Pancreas (tissue), 10 donors: Measurements from ENCODE around the gene DDX1. TPM values are rescaled to one million over a fixed set of nuclear protein-coding genes. Genes with fewer than 3 reads are reported as not detected.

ENCODE experiments used
- ATAC-seq, 4 donors: fragments of 200-7000 bp; cut with Tn5 transposase; one replicate each; pipeline versions ENCODE4 v1.8.0 to v1.9.1; 2020; ENCODE audit warnings: mild to moderate bottlenecking in 4 of 4, moderate library complexity in 4 of 4
- DNase-seq, 6 donors: peaks; one replicate each; pipeline ENCODE4 v3.0.0-alpha.2; 2020
- FAIRE-seq: peaks from 2 replicates; lab custom pipeline; 2012; peaks lifted over from hg19 to GRCh38; lab: Jason Lieb, UNC
- H3K27ac ChIP-seq, 4 donors: fragments of 200-600 bp; sonication (generic); 1 replicate in 3 of 4; 2 replicates in 1 of 4; pipeline versions ENCODE4 v1.5.0 to v1.8.0; 2020
- H3K27me3 ChIP-seq, 4 donors: fragments of 200-600 bp; one replicate each; pipeline ENCODE4 v1.8.0; 2021
- H3K36me3 ChIP-seq, 3 donors: fragments of 200-600 bp; sonication (generic) in 1 of 3; one replicate each; pipeline versions ENCODE4 v1.5.0 to v1.8.0; 2020 to 2021
- H3K4me1 ChIP-seq, 3 donors: fragments of 200-600 bp; one replicate each; pipeline ENCODE4 v1.8.0; 2021
- H3K4me3 ChIP-seq, 4 donors: fragments of 200-600 bp; sonication (generic) in 2 of 4; one replicate each; pipeline versions ENCODE4 v1.5.0 to v1.8.0; 2020 to 2021
- H3K9me3 ChIP-seq, 4 donors: fragments of 200-600 bp; one replicate each; pipeline ENCODE4 v1.8.0; 2021
- WGBS, 2 donors: extraction: QIAGEN DNeasy Blood & Tissue Kit; methylation state at CpG; one replicate each; pipeline ENCODE4 v1.1.7; 2013; 5-methylcytosine and 5-hydroxymethylcytosine counted together
- intact Hi-C, 3 donors: fragments of 100-400 bp; cut with DNase I; formaldehyde crosslinking; loops; one replicate each; pipeline versions ENCODE4 v1.11.1 to v1.14.2; 2022
- polyA plus RNA-seq, 2 donors: library from polyadenylated mRNA; stranded (reverse); fragments of 200-250 nt; gene quantifications; one replicate each; pipeline ENCODE4 v1.2.3, GENCODE V29; 2013
- total RNA-seq, 6 donors: library from RNA; stranded (reverse); fragmentation: NEBNext Ultra II Directional in 4 of 6; extraction: Animal tissue kit (Norgen Biotek cat#: 25700) in 4 of 6; gene quantifications; one replicate each; pipeline versions ENCODE4 v1.2.1 to v1.2.4, GENCODE V29; 2021 to 2023
- TF ChIP-seq, protein P1 (sequence below), 4 donors: fragments of 200-600 bp; sonication (generic) in 3 of 4; IDR thresholded peaks; one replicate each; pipeline versions ENCODE4 v1.5.0 to v1.8.0; 2021; ENCODE audit warnings: antibody characterized with exemption in 4 of 4
- donor health status: healthy with polysubstance abuse.
- donor health status: DM: no; HTN: no; CAD: no; lungs with moderate emphysema.
- donor health status: DM: no; HTN: no; CAD: no.
- donor health status: control.
- donor health status: control.
- donor health status: Bipolar disorder and iron deficiency.
- donor health status: DM: yes; HTN: yes; CAD: no.
- donor health status: DM: no; HTN: no; CAD: no.
- donor health status: DM: no; HTN: no; CAD: no.
- donor health status: DM: yes; HTN: yes; CAD: no.

Gene DDX1
- total and polyA plus RNA-seq, 8 donors = 25.5 to 55.1 (median 43.1) TPM

DNA sequence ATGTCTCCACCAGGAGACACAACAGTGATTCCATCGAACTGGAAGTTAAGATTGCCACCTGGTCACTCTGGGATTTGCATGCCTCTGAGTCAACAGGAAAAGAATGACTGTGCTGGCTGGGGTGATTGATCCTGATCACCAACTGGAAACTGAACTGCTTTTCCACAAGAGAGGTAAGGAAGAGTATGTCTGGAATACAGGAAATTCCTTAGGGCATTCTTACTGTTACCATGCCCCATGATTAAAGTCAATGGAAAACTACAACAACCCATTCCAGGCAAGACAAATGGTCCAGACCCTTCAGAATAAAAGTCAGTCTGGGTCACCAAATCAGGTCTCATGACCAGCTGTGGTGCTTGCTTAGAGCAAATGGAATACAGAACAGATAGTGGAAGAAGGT, 12.0 kb upstream of the DDX1 start:
- H3K4me3 ChIP-seq = no peak overlapping the region
- H3K36me3 ChIP-seq = no peaks in the 10 kb centered on the region
- no peak for DNase-seq
- intact Hi-C loops = no loop called here
- no peak for ATAC-seq
- no peaks in the 10 kb centered on the region for H3K9me3 ChIP-seq
- FAIRE-seq = no peak
- no peaks in the 10 kb centered on the region for H3K4me1 ChIP-seq
- TF ChIP-seq, protein P1, sequence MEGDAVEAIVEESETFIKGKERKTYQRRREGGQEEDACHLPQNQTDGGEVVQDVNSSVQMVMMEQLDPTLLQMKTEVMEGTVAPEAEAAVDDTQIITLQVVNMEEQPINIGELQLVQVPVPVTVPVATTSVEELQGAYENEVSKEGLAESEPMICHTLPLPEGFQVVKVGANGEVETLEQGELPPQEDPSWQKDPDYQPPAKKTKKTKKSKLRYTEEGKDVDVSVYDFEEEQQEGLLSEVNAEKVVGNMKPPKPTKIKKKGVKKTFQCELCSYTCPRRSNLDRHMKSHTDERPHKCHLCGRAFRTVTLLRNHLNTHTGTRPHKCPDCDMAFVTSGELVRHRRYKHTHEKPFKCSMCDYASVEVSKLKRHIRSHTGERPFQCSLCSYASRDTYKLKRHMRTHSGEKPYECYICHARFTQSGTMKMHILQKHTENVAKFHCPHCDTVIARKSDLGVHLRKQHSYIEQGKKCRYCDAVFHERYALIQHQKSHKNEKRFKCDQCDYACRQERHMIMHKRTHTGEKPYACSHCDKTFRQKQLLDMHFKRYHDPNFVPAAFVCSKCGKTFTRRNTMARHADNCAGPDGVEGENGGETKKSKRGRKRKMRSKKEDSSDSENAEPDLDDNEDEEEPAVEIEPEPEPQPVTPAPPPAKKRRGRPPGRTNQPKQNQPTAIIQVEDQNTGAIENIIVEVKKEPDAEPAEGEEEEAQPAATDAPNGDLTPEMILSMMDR (IDR thresholded peaks at IDR 0.05) = no peak
- H3K27ac ChIP-seq = no peak overlapping the region
- WGBS, 2 donors = 31 to 39% methylated on average over 1 of the region's 1 CpG
- no peaks in the 10 kb centered on the region for H3K27me3 ChIP-seq

DNA sequence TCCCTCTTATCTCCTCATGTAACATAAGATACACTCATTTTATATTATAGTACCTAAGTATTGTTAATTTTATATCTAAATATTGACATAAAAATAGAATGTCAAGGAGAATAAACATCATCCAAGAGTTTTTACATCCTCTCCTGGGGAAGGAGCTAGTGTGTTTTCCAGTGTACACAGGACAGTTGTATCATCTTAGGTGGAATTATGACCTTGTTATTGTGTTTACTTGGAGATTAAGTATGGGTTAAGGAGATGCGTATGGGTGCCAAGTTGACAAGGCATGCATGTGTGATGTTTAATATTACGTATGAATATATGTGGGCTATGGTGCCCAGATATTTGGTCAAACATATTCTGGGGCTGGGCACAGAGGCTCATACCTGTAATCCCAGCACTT, 11.2 kb upstream of the DDX1 start:
- Histone ChIP-seq H3K27me3 (no peaks in the 10 kb centered on the region), H3K36me3 (no peaks in the 10 kb centered on the region), H3K9me3 (no peaks in the 10 kb centered on the region), H3K4me3 (no peak overlapping the region), H3K27ac (no peak overlapping the region), H3K4me1 (no peaks in the 10 kb centered on the region)
- TF ChIP-seq, protein P1 (IDR thresholded peaks at IDR 0.05) = no peak
- FAIRE-seq = no peak
- intact Hi-C loops = no loop called here
- WGBS, 2 donors = 61 to 71% methylated on average over 2 of the region's 2 CpGs
- ATAC-seq = no peak
- DNase-seq = no peak

DNA sequence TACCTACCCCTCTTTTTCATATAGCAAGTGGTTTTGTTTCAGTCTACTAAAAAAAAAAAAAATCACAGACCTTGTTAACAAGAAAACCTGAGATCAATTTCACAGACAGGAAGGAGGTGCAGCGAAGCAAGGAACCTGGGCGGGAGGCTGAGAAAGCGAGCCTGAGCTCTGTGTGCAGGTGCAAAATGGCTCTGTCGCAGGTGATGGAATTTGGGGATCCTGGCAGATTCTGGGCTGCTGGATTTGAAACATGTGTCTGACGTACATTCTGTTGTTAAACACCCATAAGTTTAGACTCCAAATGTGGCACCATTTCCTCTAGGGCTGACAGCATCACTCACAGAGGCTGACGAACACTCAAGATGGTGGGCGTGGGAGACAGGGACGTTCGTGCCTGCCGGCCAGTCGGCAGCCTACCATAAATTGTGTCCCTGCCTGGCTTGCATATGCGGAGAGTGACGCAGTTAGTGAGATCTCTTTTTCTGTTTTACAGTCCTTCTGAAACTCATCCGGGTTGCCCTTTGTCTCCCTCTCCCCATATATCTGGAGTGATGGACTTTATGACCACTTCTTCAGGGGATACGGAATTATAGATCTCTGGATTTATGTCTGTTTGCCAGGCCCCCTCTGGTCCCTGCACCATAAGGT, 8.8 kb upstream of the DDX1 start:
- no peak overlapping the region for H3K27ac ChIP-seq
- no peak for ATAC-seq
- 74 to 87% methylated on average over 15 of the region's 15 CpGs for WGBS, 2 donors
- intact Hi-C loops = no loop called here
- H3K9me3 ChIP-seq = no peaks in the 10 kb centered on the region
- H3K36me3 ChIP-seq = no peaks in the 10 kb centered on the region
- no peak for DNase-seq
- no peaks in the 10 kb centered on the region for H3K27me3 ChIP-seq
- TF ChIP-seq, protein P1 (IDR thresholded peaks at IDR 0.05) = no peak
- no peak for FAIRE-seq
- H3K4me1 ChIP-seq = no peaks in the 10 kb centered on the region
- no peak overlapping the region for H3K4me3 ChIP-seq

DNA sequence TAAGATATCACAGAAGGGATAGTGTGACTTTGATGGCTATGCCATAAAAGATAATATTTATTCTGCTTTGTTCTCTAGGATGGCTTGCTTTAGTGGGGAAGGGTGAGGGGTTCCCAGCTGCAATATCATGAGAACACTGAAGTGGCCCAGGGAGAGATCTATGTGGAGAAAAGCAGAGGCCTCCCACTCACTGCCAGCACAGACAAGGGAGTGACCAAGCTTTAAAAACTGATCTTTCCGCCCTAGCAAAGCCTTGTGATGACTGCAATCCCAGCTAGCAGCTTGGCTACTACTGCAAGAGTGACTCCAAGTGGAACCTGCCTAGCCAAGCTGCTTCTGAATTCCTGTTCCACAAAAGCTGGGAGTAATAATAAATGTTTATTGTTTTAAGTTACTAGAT, 7.8 kb upstream of the DDX1 start:
- H3K9me3 ChIP-seq = no peaks in the 10 kb centered on the region
- H3K36me3 ChIP-seq = no peaks in the 10 kb centered on the region
- ATAC-seq (no peak), FAIRE-seq (no peak), DNase-seq (no peak)
- intact Hi-C loops = no loop called here
- TF ChIP-seq, protein P1 (IDR thresholded peaks at IDR 0.05) = no peak
- no peaks in the 10 kb centered on the region for H3K27me3 ChIP-seq
- no peak overlapping the region for H3K4me3 ChIP-seq
- H3K4me1 ChIP-seq = no peaks in the 10 kb centered on the region
- 70 to 92% methylated on average over 1 of the region's 1 CpG for WGBS, 2 donors
- H3K27ac ChIP-seq = no peak overlapping the region

DNA sequence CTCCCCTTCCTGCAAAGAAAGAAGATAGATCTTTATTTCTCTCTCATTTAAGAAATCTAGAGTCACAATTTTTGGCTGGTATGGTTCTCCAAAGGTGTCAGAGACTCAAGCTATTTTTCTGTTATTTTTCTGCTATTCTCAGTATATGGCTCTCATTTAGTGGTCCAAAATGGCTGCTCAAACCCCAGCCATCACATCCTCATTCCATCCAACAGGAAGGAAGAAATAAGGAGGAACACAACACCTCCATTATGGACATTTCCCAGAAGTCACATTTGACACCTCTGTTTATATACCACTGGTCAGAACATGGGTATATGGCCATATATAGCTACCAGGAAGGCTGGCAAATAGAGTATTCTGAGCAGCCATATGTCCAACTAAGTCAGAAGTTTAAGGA, 7.4 kb upstream of the DDX1 start:
- H3K27me3 ChIP-seq = no peaks in the 10 kb centered on the region
- H3K27ac ChIP-seq = no peak overlapping the region
- H3K4me3 ChIP-seq = no peak overlapping the region
- ATAC-seq (no peak), DNase-seq (no peak), FAIRE-seq (no peak)
- H3K36me3 ChIP-seq = no peaks in the 10 kb centered on the region
- TF ChIP-seq, protein P1 (IDR thresholded peaks at IDR 0.05) = no peak
- H3K4me1 ChIP-seq = no peaks in the 10 kb centered on the region
- intact Hi-C loops = no loop called here
- no peaks in the 10 kb centered on the region for H3K9me3 ChIP-seq
